NB4 (cell line): Measurements from ENCODE around the gene SLC7A8.

Experiments used
- DNase-seq: peaks from one replicate; pipeline ENCODE4 v3.0.0; 2010; ENCODE audit warnings: low read depth
- H3K4me3 ChIP-seq: one replicate; pipeline ENCODE4 v1.5.1; 2011; ENCODE audit warnings: mild to moderate bottlenecking, low read depth, low read length, moderate library complexity
- CTCF ChIP-seq: IDR thresholded peaks from one replicate; pipeline ENCODE4 v1.5.1; 2012; ENCODE audit warnings: low read depth, low read length
- MAX ChIP-seq: IDR thresholded peaks from 2 replicates; pipeline ENCODE4 v1.6.1; 2011; ENCODE audit warnings: low read depth, low read length
- MYC ChIP-seq: IDR thresholded peaks from 2 replicates; pipeline ENCODE4 v1.6.1; 2011; ENCODE audit warnings: low read depth, low read length
- POLR2A ChIP-seq: IDR thresholded peaks from 2 replicates; pipeline ENCODE4 v1.6.1; 2011; ENCODE audit warnings: mild to moderate bottlenecking; ENCODE audit not compliant: insufficient read length; ENCODE audit errors: extremely low read depth

The SLC7A8 gene

DNA sequence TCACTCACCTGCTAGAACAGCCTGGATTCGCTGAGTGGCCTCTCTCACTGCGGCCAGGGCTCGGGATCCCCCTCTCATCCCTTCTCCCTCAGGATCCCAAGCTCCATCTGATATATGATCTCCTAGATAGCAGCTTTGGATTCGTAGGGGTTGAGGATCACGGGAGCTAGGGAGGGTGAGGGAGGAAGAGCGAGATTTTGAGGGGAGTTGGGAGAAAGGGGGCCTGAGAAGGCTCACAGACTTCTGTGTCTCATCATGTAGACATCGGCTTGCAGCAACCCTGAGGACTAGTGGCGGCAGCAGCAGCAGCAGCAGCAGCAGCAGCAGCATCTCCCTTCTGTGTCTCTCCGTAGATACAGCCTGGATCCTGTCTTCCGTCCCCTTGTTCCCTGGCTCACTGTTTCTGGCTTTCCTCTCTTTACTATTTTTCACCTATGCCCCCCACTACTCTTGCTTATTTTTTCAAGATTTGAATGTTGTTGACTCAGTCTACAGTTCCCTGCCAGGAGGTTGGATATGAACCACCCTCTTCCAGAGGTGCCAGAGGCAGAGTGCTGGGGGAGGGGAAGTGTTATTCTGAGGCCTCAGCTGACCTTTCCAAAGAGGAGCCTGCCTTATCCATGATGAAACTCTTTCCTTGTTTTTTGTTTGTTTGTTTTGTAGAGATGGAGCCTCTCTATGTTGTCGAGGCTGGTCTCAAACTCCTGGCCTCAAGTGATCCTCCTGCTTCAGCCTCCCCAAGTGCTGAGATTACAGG lies 78.7 kb downstream of the SLC7A8 start, which contains the start of gene CIROP:
Gene CIROP, minus strand, starts transcription at position 399 of the 757 bp plus-strand sequence. Its CDS starts 69 bp downstream, at position 330.
- TF ChIP-seq MAX (no peak), MYC (no peak), CTCF (no peak), POLR2A (no peak)
- H3K4me3 ChIP-seq = no peak within 1 kb of the TSS
- no peak for DNase-seq

DNA sequence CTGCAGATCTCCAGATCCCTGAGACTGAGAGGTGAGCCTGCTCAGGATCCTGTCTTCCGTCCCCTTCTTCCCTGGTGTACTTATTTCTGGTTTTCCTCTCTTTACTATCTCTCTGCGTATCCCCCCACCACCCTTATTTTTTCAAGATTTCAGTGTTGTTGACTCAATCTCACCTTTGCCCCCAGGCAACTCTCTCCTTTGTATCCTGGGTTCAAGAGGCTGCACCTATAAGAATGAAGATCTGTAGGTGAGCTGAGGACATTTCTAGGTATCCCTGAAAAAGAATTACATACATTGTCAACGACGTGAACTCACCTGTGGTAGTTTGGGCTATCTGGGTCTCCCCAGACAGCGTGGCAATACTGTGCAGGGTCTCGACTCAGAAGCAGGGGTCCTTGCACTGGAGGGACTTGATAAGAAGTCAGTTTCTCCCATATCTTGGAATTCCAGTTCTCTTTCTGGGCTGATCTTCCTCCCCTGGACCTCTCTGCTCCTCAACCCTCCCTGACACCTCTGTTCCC lies 79.3 kb downstream of the SLC7A8 start:
- DNase-seq = no peak
- H3K4me3 ChIP-seq = no peak overlapping the region
- TF ChIP-seq MYC = no peak
- no peak for TF ChIP-seq CTCF
- no peak for TF ChIP-seq MAX
- no peak for TF ChIP-seq POLR2A

- DNase-seq = no peak
- no peak for TF ChIP-seq MYC
- TF ChIP-seq POLR2A = no peak
- no peak for TF ChIP-seq MAX
- TF ChIP-seq CTCF = no peak
- H3K4me3 ChIP-seq = no peak overlapping the region
These were observed 79.9 kb downstream of the SLC7A8 start for GRCh38 chr14:23103581-23103980.

- no peak overlapping the region for H3K4me3 ChIP-seq
- TF ChIP-seq CTCF (no peak), POLR2A (no peak), MYC (no peak), MAX (no peak)
- no peak for DNase-seq
These were observed 80.7 kb downstream of the SLC7A8 start for GRCh38 chr14:23102801-23103200.

DNA sequence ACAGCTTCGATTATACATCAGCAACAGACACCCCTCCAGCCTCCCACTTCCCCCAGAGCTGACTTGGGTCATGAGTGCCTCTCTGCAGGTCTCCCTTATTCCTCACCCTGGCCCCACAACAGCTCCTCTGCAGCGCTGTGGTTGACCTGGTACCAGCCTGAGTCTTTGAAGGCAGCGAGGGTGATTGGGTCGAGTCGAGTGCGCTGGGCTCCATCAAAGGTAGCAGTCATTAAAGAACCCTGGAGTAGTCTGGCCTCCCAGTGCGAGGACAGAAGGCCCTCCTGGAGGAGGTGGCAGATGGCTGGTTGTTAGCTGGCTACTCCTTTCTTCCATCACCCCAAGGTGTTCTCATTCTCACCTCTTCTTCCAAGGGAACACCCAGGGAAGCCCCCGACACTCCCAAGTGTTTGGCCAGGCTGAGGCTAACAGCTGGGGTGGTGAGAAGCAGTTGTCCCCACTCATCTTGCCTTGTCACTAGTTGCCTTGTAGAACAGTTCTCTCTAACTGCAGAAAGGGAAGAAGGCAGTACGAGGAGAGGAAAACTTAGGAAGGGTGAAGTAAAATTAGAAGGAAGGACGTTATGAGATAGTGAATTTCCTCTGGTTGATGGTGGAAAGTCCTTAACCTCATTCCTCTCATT lies 81.4 kb downstream of the SLC7A8 start:
- no peak overlapping the region for H3K4me3 ChIP-seq
- no peak for DNase-seq
- TF ChIP-seq POLR2A = no peak
- TF ChIP-seq MAX = no peak
- TF ChIP-seq MYC = no peak
- TF ChIP-seq CTCF = no peak
